Stimulated activated CD8-positive, alpha-beta memory T cell treated with anti-CD3 and anti-CD28 coated beads, Interleukin-12 subunit alpha, Interleukin-12 subunit beta, amount 100 ng/mL, for 24 hours (primary cell): Measurements from ENCODE around the gene TXNRD2.

ENCODE experiments used
- DNase-seq: peaks from one replicate; pipeline ENCODE4 v3.0.0-alpha.2; 2020; ENCODE audit errors: extremely low read depth

The TXNRD2 gene

GRCh38 chr22:19876941-19877625, 64.5 kb downstream of the TXNRD2 start:
- DNase-seq = no peak

GRCh38 chr22:19876314-19876940, 65.2 kb downstream of the TXNRD2 start:
- no peak for DNase-seq

GRCh38 chr22:19875531-19876313, 65.9 kb downstream of the TXNRD2 start:
- no peak for DNase-seq

- no peak for DNase-seq
These were observed 66.5 kb downstream of the TXNRD2 start for GRCh38 chr22:19875061-19875530.

GRCh38 chr22:19874307-19875060, 67.1 kb downstream of the TXNRD2 start:
- DNase-seq = no peak

DNA sequence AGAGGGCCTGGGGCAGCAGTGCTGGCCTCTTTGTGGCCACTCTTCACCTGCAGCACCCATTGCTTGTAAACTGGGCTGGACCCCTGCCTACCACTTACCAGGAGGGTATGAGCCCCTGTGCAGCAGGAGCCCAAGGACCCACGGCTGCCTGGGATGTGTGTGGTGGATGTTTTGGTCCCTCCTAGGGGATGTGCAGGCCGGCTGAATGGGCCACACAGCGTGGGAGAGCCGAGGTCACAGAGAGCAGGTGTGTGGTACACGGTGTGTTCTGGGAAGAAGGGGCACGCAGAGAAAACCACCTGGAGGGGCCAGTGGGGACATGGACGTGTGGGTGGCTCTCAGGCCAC, 67.7 kb downstream of the TXNRD2 start:
- no peak for DNase-seq

- DNase-seq = no peak
These were observed 68.3 kb downstream of the TXNRD2 start for GRCh38 chr22:19873138-19873959.

- no peak for DNase-seq
These were observed 68.9 kb downstream of the TXNRD2 start for GRCh38 chr22:19872779-19873137.

DNA sequence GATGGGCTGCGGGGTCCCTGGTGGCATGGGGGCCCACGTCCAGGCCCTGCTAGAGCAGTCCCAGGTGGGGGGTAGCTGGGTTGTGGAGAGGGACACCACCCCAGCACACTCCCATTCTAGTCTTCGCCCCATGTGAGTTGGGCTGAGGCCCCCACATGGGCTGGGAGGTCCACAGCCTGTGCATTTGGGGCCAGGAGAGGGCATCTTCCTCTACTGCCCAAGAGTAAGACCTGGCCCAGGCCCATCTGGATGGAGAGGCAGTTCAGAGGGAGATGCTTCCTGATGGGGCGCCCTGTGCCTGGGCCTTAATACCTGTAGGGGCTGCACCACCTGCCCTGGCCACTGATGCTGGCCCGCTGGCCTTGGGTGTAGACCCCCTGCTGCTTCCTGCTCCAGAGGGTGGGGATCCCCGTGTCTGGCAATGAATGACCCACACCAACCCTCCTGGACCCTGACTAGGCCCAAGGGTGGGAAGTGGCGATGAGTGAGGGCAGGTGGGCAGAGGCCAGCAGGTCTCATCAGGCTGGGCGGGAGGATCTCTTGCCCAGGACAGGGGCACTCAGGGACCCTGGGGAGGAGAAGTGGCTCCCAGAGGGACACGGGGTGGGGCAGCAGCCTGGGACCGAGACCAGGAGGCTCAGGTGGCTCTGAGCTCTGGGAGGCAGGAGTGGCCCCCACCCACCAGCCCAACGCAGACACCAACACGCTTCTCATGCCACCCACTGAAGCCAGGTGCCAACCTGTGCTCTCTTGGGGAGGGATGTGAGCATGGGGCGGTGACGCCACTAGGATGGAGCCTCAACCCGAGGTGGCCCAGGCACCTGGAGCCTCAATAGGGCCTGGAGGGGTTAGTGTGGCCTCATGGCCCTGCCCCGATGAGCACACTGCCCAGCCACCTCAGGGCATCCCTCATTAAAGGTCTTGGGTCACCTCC, 69.5 kb downstream of the TXNRD2 start:
- no peak for DNase-seq

DNA sequence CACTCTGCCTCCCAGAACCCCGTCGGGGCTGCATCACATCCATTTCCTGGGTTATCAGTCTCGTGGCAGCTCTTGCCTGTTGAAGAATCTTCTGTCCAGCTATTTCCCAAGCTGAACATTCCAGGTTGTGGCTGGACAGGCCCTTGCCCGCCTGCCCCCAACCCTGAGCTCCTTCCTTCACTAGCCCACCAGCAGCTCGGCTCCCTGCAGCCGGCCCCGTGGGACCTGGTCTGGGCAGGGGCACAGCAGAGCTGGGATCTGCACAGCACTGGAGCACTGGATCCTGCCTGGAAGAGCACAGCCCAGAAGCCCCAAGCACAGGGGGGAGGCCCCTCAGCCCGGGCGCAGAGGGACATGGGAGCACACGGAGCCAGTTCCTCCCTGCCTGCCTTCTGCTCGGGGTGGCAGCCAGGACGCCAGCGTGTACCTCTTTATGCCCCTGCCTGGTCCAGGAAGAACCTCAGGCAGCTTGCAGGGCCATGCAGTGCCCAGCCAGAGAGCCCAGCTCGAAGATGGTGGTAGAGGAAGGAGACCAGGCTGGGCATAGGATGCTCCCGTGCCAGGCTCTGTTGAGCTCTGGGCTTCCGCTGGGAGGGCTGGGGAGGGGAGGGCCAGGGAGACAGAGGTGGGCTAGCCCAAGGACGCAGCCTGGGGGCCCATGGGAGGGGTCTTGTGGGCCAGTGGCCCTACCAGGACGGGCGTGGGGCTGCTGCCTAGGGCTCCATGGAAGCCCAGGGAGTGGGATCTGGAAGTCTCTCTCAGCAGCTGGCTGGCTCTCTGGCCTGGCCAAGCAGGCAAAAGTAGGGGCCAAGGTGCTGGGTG, 70.4 kb downstream of the TXNRD2 start:
- DNase-seq = no peak

DNA sequence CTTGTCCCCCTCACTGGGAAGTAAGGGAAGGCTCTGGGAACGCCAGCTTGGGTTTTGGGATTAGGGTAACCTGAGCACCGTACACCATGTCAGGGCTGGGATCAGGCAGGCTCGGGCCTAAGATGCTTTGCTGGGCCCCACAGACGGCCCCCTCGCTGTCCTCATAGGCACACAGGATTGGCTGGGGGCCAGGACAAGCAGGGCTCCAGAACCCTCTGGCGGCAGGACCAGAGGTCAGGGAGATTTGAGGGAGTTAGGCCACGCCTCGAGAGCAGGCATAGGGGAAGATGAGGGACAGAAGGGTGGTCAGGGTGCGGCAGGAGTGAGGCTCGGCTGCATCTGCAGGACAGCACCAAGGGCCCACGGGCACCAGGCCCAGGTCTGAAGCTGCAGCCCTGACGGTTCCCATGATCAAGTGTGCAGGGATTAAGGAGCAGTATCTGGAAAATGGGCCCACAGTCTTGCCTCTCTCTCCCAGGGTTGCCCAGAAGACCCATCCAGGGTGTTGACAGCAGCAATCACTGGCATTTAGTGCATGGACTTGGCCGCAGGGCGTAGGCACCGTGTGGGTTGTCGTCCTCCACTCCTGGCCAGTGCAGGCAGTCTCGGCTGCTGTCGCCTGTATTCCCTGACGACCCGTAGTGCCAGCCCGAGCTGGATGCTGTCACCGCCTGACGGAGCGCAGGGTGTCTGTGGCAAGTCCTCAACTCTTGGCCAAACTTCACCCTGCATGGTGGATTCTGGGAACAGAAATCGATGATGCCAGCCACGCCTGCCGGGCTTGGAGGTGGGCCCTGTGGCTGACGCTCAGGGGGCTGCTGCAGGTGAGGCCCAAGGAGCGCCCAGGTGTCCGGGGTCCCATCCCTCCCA, 71.2 kb downstream of the TXNRD2 start:
- no peak for DNase-seq

GRCh38 chr22:19869497-19870152, 72.0 kb downstream of the TXNRD2 start:
- DNase-seq = no peak

GRCh38 chr22:19868773-19869471, 72.7 kb downstream of the TXNRD2 start:
- no peak for DNase-seq

DNA sequence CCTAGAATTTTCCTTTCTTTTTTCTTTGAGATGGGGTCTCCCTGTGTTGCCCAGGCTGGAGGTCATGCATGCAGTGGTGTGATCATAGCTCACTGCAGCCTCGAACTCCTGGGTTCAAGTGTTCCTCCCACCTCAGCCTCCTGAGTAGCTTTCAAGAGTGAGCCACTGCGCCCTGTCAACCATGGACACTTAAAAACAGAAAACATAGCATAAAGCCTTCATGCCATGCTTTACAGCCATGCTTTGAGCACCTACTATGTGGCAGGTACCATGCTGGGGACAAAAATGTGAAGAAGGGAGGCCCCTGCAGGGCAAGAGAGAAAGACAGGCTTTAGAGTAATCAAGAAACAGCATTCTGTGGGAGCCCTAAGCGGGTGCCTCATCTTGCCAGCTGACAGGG, 73.3 kb downstream of the TXNRD2 start:
- no peak for DNase-seq

- DNase-seq = no peak
These were observed 74.0 kb downstream of the TXNRD2 start for GRCh38 chr22:19867617-19868016.

DNA sequence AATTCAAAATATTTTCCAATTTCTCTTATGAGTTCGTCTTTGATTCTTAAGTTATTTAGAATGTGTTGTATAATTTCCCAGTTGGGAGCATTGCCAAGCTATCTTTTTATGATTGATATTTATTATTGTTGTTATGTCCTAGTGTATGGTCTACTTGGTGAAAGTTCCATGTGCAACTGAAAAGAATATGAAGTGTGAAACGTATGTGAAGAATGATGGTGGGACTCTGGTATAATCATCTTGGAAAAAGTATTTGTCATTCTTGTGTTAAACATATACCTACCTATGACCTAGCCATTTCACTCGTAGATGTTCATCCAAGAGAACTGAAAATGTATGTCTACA, 75.0 kb downstream of the TXNRD2 start:
- DNase-seq = no peak

DNA sequence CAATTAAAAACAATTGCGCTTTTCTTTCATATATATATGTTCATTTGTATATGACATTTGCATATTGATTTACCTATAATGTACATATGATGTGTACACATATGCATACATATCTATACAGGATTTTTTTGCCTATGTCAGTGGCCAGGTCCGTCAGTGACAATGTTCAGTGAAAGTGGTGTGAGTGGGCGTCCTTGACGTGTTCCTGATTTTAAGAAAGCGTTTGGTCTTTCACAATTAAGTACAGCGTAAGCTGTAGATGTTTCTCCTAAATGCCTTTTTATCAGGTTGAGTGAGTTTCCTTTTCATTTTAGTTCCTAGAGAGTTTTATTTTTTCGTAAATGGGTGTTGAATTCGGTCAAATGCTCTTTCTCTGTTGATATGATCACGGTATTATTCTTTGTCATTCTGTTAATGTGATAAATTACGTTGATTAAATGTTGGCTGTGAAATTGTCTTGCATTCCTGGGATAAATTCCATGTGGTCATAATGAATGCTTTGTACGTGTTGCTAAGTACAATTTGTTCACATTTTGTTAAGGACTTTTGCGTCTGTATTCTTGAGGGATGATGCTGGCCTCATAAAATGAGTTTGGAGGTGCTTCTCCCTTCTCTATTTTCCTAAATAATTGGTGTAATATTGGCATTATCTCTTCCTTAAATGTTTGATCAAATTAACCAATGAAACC, 76.3 kb downstream of the TXNRD2 start:
- DNase-seq = no peak
